GM21381 (cell line): ENCODE data around the gene CAV3.
"Not testable (repeated sequence)": the region's sequence is repeated elsewhere in the genome, so short reads cannot be mapped to it uniquely, and the experiment has no call there.

Source experiments
- ATAC-seq: cut with Tn5 transposase; IDR thresholded peaks from one replicate; pipeline ENCODE4 v1.9.1; 2021; ENCODE audit warnings: mild to moderate bottlenecking, moderate library complexity; ENCODE audit not compliant: unreplicated experiment

Gene CAV3

DNA sequence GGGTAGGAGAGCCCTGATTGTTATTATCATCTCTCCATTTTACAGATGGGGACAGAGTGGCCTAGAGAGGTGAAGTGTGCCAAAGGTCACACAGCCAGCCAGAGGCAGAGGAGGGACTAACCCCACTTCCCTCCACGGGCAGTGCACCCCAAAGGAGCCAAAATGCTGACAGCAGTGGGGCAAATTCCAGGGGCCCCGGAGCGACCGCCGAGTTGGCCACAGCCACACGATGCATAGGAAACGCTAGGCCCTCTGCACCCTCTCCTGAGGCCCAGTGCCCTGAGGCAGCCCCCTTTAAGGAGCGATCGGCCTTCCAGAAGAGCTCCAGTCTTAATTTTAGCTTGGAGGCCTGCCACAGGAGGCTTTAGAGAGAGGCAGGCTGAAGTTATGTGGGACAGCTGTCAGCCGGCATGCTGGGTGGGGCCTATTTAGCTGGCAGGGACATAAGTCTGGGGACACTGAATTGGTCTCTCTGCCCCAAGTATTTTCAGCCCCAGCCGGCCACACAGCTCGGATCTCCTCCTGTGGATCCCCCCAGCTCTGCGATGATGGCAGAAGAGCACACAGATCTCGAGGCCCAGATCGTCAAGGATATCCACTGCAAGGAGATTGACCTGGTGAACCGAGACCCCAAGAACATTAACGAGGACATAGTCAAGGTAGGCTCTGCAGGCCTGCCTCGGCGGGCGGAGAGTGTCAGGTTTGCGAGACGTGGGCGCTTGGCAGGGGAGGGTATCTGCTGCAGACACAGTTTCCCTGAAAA is at the start of gene CAV3:
TSS of gene CAV3 (plus strand) at position 471 of the 763 bp plus-strand sequence. CDS start at position 546, 75 bp downstream.
- no peak for ATAC-seq

DNA sequence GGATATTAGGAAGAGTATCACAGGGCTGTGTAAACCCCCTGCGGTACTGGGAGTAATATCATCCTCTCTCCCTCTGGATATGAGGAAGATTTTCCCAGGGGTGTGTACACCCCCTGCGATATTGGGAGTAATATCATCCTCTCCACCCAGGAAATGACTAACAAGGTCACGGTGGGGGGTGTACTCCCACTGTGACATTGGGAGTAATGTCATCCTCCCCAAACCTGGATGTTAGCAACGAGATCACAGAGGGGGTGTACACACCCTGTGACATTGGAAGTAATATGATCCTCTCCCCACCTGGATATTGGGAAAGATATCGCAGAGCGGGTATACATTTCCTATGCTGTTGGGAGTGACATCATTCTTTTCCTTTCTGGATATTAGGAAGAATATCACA is 48.6 kb upstream of the CAV3 start:
- not testable (repeated sequence) for ATAC-seq

DNA sequence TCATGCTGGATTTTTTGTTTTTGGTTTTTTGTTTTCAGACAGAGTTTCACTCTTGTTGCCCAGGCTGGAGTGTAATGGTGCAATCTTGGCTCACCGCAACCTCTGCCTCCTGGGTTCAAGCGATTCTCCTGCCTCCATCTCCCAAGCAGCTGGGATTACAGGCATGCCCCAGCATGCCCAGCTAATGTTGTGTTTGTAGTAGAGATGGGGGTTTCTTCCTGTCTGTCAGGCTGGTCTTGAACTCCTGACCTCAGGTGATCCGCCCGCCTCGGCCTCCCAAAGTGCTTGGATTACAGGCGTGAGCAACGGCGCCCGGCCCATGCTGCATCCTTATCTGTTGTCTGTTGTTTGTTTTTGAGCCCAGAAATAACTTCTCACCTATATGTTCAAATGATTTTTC is 42.3 kb upstream of the CAV3 start:
- ATAC-seq, result not testable (repeated sequence)

DNA sequence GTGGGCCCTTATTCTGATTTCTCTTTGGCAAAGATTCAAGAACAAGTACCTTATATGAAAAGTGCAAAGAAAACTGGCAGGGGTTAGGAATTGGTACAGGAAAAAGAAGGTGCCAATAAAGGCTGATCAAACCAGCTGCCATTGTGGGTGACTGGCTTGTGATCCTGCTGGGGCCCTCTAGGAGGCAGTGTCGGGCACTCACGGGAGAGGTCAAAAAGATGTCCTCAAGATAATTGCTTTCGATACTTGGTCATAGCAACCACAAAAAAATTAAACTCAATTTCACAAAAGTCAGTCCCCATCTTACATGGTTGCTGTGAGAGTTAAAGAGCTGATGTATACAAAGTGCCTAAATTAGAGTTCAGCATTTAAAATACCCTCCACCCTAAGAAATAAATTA is 31.0 kb upstream of the CAV3 start:
- no peak for ATAC-seq

DNA sequence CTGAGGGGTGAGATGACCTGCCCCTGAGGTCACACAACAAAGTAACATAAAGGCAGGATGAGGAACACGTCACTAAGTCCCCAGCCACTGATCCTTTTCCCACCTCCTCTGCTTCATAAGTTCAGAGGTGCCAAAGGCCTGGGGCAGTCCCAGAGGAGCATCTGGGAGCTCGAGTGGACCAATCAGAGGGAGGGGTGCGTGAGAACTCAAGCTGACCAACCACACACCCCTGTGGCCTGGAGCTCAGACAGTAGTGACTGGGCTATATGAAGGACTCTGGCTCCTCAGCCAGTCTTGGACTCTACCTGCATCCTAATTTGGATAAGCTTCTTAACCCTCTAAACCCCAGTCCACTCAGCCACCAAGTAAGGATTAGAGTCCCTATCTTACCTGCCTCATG is 28.0 kb upstream of the CAV3 start:
- ATAC-seq, result no peak

DNA sequence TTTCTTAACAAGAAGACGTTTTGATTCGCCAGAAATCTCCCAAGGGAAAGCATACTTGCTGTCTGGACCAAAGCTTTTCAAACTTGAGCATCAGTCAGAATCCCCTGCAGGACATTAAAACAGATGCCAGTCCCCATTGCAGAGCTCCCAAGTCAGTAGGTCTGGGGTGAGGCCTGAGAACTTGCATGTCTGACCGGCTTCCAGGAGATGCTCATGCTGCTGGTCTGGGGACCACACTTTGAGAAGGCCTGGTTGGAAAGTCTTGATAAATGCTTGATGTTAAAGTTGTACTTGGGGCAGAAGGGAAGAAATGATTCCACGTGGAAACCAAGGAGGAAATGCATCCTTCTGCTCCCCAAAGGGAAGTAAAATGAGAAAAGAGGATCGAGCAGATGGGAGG is 24.3 kb upstream of the CAV3 start:
- ATAC-seq, result no peak

DNA sequence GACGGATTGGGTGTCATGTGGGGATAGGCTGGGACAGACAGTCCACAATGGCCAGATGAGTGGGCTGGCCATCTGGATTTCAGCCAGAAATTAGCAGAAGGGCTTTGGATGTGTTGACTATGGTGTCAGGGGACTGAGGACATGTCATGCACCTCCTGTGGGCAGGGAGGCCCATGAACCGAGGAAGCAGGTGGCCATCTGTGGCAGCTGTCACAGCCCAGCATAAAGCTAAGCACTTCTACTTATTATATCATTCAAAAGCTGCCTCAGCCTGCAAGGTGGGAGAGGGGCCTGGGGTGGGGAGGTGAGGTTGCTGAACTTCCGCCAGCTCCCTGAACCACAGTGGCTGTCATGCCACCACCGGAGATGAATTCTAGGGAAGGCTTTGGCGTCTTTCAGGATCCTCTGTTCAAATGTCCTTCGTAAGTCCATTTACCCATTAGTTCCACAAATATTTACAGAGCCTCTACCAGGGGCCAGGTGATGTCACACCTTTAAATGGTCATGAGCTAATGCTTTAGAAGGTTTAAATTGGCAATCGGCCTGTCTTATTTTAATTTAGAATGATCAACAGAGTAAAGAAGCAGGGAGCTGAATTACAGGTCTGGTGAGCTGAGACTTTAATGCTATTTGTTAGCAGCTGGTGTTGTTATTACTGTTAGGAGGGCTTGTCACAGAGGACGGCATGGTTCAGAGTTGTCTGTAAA is 23.6 kb upstream of the CAV3 start:
- ATAC-seq, result no peak

DNA sequence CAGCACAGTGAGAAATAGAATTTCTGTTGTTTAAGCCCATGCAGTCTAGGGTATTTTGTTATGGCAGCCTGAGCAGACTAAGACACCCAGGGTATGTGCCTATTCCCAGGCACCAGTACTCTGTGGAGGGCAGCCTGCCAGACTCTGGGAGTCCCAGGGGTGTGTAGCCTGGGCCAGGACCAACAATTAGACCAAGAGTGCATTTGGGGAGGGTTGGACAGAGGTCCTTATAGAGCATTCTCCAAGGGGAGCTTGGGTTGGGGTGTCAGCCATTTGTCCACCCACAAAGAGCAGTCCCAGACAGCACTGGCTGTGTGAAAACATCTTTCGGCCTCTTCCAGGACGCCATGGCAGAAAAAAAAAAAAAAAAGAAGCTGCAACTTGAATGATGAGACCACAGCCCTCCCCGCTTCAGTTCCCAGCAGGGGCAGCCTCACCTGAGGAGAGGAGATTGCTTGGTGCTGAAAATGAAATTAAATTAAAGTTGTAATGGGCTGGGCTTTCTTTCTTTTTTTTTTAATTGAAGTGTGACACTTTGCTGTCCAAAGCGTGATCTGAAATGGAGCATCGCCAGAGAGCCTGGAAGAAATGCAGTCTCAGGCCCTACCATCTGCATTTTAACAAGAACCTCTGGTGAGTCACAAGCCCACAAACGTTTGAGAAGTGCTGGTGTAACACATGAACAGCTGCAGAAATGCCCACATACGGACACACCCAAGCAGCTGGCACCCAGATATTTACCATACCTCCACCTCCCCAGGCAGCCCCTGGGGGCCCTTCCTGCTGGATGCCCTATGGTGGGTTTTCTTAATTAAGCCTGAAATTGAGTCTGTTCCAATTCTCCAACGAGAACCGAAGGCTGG is 21.3 kb upstream of the CAV3 start:
- ATAC-seq, result no peak

DNA sequence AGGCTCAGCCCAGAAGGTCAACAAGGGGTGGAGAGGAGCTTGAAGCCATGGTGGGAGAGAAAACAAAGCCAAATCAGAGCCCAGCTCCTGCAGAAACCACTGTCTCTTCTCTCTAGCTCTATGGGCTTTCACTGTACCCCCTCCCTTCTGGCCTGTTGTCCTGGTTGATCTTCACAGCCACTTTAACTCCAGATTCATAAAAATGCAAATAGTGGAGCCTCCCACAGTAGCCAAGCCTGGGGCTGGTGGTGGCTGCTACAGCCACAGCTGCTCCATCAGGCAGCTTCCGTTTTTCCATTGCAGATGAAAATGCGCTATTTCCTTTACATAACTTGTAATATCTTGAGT is 20.7 kb upstream of the CAV3 start:
- no peak for ATAC-seq

DNA sequence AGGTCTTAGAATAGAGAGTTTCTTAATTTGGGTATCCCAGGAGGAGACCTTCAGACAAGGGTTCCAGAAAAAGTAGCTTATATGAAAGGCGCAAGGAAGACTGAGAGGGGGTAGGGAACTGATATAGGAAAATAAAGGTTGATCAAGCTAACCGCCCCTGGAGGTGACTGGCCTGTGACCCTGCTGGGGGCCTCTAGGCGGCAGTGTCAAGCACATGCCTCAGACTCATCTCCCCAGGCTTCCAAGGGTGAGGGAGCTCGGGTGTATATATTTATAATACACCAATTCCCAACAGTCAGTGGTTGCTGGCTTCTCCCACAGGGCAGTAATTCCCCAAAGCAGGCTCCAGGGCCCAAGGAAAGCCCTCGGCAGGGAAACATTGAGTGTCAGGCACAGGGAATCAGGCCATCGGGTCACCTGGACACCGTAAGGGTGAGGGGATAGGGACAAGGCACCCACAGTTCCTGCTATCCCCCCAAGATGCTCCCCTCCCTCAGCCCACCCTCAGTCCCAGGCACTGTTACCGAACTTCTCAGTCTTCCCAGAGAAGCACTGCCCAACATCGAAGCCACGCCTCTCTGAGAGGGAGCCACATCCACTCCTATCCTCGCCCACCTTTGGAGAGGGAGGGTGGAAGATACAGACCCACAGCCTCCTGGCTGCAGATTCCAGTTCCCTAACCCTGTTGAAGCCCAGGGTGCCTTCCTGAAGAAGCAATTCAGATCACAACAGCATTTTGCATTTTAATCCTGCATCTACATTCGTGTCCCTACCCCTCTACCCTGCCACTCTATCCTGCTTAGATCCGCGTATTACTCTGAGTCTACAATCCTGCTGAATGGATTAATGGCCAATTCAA is 19.5 kb upstream of the CAV3 start:
- ATAC-seq, result no peak

DNA sequence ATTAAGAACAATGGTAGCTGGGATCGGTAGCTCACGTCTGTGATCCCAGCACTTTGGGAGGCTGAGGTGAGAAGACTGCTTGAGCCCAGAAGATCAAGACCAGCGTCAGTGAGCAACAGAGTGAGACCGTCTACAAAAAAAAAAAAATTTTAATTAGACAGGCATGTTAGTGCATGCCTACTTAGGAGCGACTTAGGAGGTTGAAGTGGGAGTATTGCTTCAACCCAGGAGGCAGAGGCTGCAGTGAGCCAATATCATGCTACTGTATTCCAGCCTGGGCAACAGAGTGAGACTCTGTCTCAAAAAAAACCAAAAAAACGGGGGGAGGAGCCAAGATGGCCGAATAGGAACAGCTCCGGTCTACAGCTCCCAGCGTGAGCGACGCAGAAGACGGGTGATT is 17.8 kb upstream of the CAV3 start:
- not testable (repeated sequence) for ATAC-seq

DNA sequence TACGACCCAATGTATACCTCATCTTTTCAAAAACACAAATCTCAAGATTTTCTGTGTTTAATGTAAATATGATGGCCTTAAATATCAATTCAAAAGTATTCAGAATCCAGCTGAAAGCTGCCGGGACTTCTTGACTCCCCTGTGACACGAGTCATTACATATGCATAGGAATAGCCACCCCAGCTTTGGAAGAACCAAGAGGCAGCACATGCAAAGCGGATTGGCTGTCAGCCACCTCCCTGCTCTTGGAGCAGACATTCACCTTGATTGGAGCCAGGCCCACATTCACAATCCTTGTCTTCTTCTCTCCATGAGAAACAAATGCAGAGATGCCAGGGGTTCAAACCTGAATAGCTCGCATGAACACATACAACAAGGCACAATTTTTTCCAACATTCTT is 10.8 kb upstream of the CAV3 start:
- ATAC-seq, result no peak

DNA sequence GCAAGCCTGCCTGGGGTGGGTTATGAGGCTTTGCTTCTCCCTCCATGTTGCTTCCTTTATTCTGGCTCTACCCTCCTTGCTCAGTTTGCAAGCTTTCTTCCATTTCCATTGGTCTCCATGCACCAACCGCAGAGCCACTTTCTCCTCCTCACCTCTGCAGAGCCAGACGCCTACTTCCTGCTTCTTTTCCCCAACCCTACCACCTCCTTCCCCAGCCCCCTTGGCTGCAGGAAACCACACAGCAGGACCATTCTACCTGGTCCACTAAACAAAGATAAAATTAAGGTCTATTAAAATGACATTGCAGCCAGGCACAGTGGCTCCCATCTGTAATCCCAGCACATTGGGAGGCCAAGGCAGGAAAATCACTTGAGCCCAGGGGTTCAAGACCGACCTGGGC is 10.0 kb upstream of the CAV3 start:
- ATAC-seq, result no peak

DNA sequence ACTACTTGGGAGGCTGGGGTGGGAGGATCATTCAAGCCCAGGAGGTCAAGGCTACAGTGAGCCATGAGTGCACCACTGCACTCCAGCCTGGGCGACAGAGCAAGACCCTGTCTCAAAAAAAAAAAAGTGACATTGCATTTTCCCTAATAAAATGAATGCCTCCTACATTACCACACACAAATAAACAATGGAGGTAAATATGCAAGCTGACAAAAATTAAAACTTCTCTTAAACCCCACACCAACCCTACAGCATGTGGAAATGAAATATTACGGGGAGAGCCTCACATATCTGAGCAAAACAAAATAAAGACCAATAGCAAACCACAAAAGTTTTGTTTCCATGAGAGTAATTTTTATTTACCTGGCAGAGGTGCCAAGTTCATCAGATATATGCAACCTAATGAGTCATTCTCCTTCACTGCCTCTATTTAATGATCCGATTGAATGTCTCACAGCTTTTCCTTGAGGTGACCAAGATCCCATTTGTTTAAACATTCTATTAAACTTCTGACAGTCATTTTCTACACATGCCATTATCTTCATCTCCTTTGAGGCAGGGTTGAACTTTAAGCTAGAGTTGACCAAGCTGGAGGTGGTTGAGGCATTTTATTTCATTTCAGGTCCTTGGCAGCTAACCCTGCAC is 9.4 kb upstream of the CAV3 start:
- ATAC-seq, result no peak

DNA sequence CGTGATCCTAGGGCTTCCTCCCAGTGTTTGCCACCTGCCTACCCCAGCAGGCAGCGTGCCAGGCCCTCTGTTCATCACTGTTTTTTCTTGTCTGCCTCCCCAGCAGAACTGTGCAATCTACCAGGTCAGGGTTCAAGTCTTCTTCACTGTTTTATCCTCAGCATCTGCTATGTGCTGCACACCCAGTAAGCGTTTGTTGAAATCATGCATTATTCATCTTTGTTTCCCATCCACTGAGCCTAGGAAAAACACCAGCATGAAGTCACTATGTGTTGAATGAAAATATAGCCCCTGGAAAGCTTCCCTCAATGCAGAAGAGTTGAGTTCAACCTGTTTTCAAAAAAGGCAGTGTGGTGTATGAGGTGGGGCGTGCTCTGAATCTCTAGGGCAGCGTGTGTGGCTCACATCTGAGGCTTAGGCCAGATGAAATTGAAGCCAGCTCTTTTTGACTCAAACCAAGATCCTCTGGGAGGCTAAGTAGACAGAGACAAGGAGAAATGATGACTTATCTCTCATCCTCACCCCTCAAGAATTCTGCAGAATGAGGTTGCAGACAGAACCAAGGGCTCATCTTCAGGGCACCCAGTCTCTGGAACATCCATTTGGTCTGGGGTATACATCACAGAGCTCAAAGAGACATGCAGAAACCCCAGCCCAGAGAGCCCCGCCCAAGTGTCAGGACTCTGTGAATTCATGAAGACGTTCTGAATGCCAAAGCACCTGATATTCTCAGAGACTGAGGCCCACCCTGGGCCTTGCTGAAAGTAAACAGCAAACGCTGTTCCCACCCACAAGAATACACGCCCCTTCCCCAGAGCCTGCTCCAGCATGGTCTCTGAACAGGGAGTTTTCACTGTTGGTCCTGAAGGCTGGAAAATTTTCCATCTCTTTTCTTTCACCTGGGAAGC is 5.7 kb upstream of the CAV3 start:
- no peak for ATAC-seq

DNA sequence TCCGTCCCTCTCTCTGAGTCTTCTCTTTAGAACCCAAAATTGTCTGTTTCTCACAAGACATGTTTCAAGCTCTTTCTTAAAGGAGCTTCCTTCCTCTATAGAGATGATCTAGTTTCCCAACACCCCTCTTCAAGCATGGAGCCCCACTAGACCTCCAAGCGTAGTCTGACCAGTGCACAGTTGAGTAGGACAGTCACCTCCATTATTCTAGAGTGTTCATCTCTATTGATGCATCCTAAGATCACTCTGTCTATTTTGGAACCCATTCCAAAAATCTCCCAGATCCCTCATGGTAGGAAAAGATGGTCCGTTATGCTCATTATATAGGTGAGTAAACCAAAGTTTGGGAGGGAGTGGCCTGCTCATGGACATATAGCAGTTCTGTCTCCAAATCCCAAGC is 4.1 kb upstream of the CAV3 start:
- no peak for ATAC-seq

DNA sequence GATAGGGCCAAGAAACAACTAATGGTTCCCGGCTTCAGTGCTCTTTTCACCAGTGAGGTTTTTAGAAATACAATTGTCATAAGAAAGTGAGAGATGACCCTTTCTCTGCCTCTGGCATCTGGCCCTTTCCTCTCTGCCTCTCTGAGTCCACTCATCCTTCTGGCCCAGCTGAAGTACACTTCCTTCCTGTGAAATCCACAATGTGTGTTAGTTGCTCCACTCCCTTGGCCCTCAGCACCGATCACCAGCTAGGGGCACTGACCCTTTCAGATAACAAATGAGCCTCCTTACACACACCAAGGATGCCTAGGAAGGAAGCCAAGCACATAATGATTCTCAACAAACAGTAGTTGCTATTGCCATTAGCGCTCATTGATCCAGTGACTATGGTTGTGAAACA is 2.9 kb upstream of the CAV3 start:
- no peak for ATAC-seq

DNA sequence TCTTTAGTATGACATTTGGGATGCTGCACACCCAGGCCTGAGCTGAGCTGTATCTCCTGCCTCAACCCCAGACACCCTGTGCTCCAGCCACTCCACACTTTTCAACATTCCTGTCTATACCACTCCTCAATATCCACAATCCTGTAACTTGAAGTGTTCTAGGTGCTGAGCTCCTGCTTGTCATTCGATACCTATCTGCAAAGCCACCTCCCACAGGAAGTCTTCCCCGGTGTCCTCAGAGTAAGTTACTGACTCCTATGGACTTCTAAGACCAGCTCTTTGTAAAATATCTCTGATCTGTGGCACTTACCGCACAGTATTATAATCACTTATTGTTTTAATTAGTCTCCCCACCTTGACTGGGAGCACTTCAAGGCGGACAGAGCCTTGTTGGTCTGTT is 1.2 kb upstream of the CAV3 start:
- ATAC-seq, result no peak

DNA sequence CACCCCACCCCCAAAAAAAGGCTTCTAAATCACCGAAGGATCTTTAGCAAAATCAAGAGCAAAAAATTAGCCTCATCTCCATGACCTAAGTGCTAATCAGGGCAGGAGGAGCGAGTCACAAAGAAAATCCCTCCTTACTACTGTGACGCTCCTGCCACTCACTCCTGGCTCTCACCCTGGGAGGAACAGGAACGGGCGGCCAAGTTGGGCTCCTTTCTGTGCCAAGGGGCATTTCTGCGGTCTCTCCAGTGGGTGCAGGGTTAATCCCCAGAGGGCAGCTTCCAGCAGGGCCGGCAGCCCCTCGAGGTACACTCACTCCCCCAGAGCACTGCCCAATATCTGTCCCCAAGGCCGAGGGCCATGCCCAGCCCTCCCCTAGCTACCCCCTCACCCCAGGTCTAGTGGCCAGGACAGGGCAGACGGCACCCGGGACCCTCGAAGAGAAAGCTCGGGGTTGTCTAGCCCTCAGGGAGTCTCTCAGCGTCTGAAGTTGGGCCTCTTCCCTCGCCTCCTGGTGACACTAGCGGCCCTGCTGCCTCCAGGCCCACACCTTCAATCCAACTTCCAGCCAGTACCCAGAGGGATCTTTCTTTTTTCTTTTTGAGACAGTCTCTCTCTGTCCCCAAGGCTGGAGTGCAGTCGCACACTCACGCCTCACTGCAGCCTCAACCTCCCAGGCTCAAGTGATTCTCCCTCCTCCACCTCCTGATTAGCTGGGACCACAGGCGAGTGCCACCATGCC is 706 bp downstream of the CAV3 start:
- ATAC-seq, result no peak
